Fibroblast of lung (primary cell): ENCODE data around the gene ALG12.

Experiments
- CTCF ChIP-seq, 2 donors: IDR thresholded peaks in 1 of 2; conservative IDR thresholded peaks in 1 of 2; 1 replicate in 1 of 2; 2 replicates in 1 of 2; pipeline ENCODE4 v1.5.1; 2011 to 2012; ENCODE audit warnings: low read length in 2 of 2, control low read depth in 1 of 2, inconsistent platforms in 1 of 2, low read depth in 1 of 2, mild to moderate bottlenecking in 1 of 2
- EZH2 ChIP-seq: IDR thresholded peaks from 2 replicates; pipeline ENCODE4 v1.5.1; 2012; ENCODE audit warnings: low read length, control low read depth, mild to moderate bottlenecking; ENCODE audit errors: missing control alignments

GRCh38 chr22:49918911-49919881 lies 958 bp upstream of the ALG12 start:
- TF ChIP-seq CTCF (conservative IDR thresholded peaks at IDR 0.05 in 1 of 2, IDR thresholded peaks at IDR 0.05 in 1 of 2; ENCODE audit: low read depth in 1 of 2, low read length in 2 of 2) (no peak), EZH2 (no peak)
